ENCODE measurements around the gene SPINK8. TPM values are rescaled to one million over a fixed set of nuclear protein-coding genes. Genes with fewer than 3 reads are reported as not detected.

SPINK8 gene
- total RNA-seq, 6 donors from 2014 or later: not detected

GRCh38 chr3:48289659-48290058 is 43.8 kb downstream of the SPINK8 start:
- DNase-seq (no peak), ATAC-seq (ENCODE audit: low FRiP score in 2 of 2) (no peak)
- Histone ChIP-seq H3K27me3 (no peaks in the 10 kb centered on the region), H3K4me3 (no peak overlapping the region), H3K36me3 (peaks cover 8 to 38% (median 29%) of the 10 kb centered on the region in 4 donors), H3K9me3 (no peaks in the 10 kb centered on the region), H3K4me1 (peaks cover 0 to 3% (median 0%) of the 10 kb centered on the region in 4 donors), H3K27ac (no peak overlapping the region)
- WGBS, 2 donors: 91 to 100% methylated on average over 1 of the region's 1 CpG
- no peak for TF ChIP-seq POLR2A (IDR thresholded peaks at IDR 0.05)
- TF ChIP-seq EP300 (IDR thresholded peaks at IDR 0.05): no peak
- TF ChIP-seq POLR2AphosphoS5 (IDR thresholded peaks at IDR 0.05): no peak
- TF ChIP-seq, protein P1, sequence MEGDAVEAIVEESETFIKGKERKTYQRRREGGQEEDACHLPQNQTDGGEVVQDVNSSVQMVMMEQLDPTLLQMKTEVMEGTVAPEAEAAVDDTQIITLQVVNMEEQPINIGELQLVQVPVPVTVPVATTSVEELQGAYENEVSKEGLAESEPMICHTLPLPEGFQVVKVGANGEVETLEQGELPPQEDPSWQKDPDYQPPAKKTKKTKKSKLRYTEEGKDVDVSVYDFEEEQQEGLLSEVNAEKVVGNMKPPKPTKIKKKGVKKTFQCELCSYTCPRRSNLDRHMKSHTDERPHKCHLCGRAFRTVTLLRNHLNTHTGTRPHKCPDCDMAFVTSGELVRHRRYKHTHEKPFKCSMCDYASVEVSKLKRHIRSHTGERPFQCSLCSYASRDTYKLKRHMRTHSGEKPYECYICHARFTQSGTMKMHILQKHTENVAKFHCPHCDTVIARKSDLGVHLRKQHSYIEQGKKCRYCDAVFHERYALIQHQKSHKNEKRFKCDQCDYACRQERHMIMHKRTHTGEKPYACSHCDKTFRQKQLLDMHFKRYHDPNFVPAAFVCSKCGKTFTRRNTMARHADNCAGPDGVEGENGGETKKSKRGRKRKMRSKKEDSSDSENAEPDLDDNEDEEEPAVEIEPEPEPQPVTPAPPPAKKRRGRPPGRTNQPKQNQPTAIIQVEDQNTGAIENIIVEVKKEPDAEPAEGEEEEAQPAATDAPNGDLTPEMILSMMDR (IDR thresholded peaks at IDR 0.05): no peak

DNA sequence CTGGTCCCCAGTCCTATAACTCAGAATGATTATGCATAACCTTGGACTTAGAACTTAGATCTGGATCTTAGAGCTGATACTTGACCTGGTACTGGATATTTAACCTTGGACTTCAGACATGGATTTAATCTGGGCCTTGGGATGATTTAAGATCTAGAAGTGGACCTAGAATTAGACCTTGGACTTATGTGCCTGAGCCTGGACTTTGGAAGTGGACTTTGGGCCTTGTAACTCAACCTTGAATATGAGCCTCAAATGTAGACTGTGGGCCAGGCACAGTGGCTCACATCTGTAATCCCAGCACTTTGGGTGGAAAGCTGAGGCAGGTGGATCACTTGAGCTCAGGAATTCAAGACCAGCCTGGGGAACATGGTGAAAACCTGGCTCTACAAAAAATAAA is 46.4 kb downstream of the SPINK8 start:
- DNase-seq (no peak), ATAC-seq (ENCODE audit: low FRiP score in 2 of 2) (no peak)
- Histone ChIP-seq H3K27ac (no peak overlapping the region), H3K36me3 (peaks cover 0 to 12% (median 5%) of the 10 kb centered on the region in 4 donors), H3K4me1 (peaks cover 0 to 3% (median 0%) of the 10 kb centered on the region in 4 donors), H3K9me3 (no peaks in the 10 kb centered on the region), H3K4me3 (no peak overlapping the region), H3K27me3 (no peaks in the 10 kb centered on the region)
- TF ChIP-seq POLR2A (IDR thresholded peaks at IDR 0.05) (no peak), EP300 (IDR thresholded peaks at IDR 0.05) (no peak), POLR2AphosphoS5 (IDR thresholded peaks at IDR 0.05) (no peak)
- TF ChIP-seq, protein P1 (IDR thresholded peaks at IDR 0.05): no peak

DNA sequence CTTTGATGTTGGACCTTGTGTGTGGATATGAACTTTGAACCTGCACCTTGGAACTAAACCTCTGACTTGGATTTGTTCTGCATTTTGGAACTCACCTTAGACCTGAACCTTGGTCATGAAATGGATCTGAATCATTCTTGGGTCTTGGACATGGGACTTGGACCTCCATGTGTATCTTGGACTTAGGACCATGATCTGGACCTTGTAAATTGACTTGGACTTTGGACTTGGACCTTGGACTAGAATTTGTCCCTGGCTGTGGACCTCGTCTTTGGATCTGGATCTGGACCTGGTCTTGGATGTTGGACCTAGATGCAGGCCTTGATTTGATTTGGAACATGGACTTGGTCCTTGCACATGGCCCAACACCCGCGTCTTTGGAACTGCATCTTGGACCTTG is 47.2 kb downstream of the SPINK8 start:
- H3K36me3 ChIP-seq: peaks cover 0 to 8% (median 5%) of the 10 kb centered on the region in 4 donors
- no peaks in the 10 kb centered on the region for H3K27me3 ChIP-seq
- no peak overlapping the region for H3K4me3 ChIP-seq
- DNase-seq: no peak
- peaks cover 0 to 3% (median 0%) of the 10 kb centered on the region in 4 donors for H3K4me1 ChIP-seq
- H3K9me3 ChIP-seq: no peaks in the 10 kb centered on the region
- TF ChIP-seq POLR2AphosphoS5 (IDR thresholded peaks at IDR 0.05) (no peak), POLR2A (IDR thresholded peaks at IDR 0.05) (no peak), EP300 (IDR thresholded peaks at IDR 0.05) (no peak)
- TF ChIP-seq, protein P1 (IDR thresholded peaks at IDR 0.05): no peak
- ATAC-seq (ENCODE audit: low FRiP score in 2 of 2): no peak
- WGBS, 2 donors: 96 to 100% methylated on average over 3 of the region's 3 CpGs
- H3K27ac ChIP-seq: no peak overlapping the region

GRCh38 chr3:48285675-48286074 is 47.8 kb downstream of the SPINK8 start:
- H3K4me1 ChIP-seq: peaks cover 0 to 3% (median 0%) of the 10 kb centered on the region in 4 donors
- peaks cover 0 to 8% (median 5%) of the 10 kb centered on the region in 4 donors for H3K36me3 ChIP-seq
- H3K27me3 ChIP-seq: no peaks in the 10 kb centered on the region
- H3K9me3 ChIP-seq: no peaks in the 10 kb centered on the region
- no peak for TF ChIP-seq POLR2AphosphoS5 (IDR thresholded peaks at IDR 0.05)
- TF ChIP-seq POLR2A (IDR thresholded peaks at IDR 0.05): no peak
- TF ChIP-seq, protein P1 (IDR thresholded peaks at IDR 0.05): no peak
- no peak for TF ChIP-seq EP300 (IDR thresholded peaks at IDR 0.05)
- no peak overlapping the region for H3K4me3 ChIP-seq
- WGBS, 2 donors: 96 to 100% methylated on average over 1 of the region's 1 CpG
- DNase-seq: no peak
- no peak overlapping the region for H3K27ac ChIP-seq
- no peak for ATAC-seq (ENCODE audit: low FRiP score in 2 of 2)

DNA sequence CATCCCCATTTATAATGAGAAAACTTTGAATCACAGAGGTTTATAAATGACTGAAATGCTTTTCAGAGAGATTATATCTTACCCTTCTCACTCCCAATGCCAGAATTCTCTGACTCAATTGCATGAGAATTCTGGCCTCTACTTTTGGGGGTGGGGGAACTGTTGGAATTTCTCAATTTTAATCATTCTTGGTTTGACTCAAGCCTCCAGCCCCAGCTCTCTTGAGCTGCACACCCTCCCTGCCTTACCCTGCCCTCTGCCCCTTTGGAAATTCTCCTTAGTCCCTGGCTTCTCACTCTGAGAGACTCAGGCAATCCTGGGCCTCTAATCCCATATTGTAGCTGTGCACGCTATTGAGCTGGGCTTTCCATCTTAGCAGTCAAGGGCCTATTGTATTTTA is 48.3 kb downstream of the SPINK8 start:
- Histone ChIP-seq H3K27ac (no peak overlapping the region), H3K27me3 (no peaks in the 10 kb centered on the region), H3K36me3 (peaks cover 0 to 8% (median 5%) of the 10 kb centered on the region in 4 donors), H3K4me1 (peaks cover 0 to 3% (median 0%) of the 10 kb centered on the region in 4 donors), H3K9me3 (no peaks in the 10 kb centered on the region), H3K4me3 (no peak overlapping the region)
- WGBS, 2 donors: 82 to 93% methylated on average over 1 of the region's 1 CpG
- DNase-seq (no peak), ATAC-seq (ENCODE audit: low FRiP score in 2 of 2) (no peak)
- TF ChIP-seq POLR2A (IDR thresholded peaks at IDR 0.05) (no peak), POLR2AphosphoS5 (IDR thresholded peaks at IDR 0.05) (no peak), EP300 (IDR thresholded peaks at IDR 0.05) (no peak)
- TF ChIP-seq, protein P1 (IDR thresholded peaks at IDR 0.05): no peak

All from upper lobe of left lung (tissue), 6 donors.